K562 (cell line): ENCODE data around the gene TMEM61. TPM values are rescaled to one million over a fixed set of nuclear protein-coding genes. Genes with fewer than 3 reads are reported as not detected.

ENCODE experiments used
- ATAC-seq: fragments of 200-7000 bp; cut with Tn5 transposase; 3 replicates; pipeline ENCODE4 v1.9.1; 2020; ENCODE audit warnings: moderate library complexity
- BruUV-seq: library from RNA; stranded (reverse); fragments of 400-500 nt; replicated peaks from 2 replicates; lab custom pipeline; 2021; lab: Mats Ljungman, UMichigan
- CTCF ChIA-PET: fragments of 300-600 bp; formaldehyde crosslinking; extraction: SDS; loops from one replicate; lab custom pipeline; 2021; ENCODE audit warnings: low intra/inter-chr PET ratio; lab: Yijun Ruan, JAX
- POLR2A ChIA-PET: fragments of 300-600, 350-650 bp; sonication (Branson Sonifier 250); formaldehyde crosslinking; extraction: SDS; loops from one replicate; lab custom pipeline; 2021; ENCODE audit warnings: antibody characterized with exemption, inconsistent platforms; lab: Yijun Ruan, JAX
- DNase-seq, 4 experiments: peaks; one replicate each; pipeline versions ENCODE4 v3.0.0 to v3.0.0-alpha.2; 2011 to 2018; ENCODE audit warnings: low spot score in 3 of 4, mixed read lengths in 3 of 4; ENCODE audit errors: extremely low read depth in 1 of 4
- FAIRE-seq: peaks from 2 replicates; lab custom pipeline; 2011; peaks lifted over from hg19 to GRCh38; lab: Jason Lieb, UNC
- H2AFZ ChIP-seq: 2 replicates; pipeline ENCODE4 v1.6.0; 2011; ENCODE audit warnings: low read depth, low read length, control low read depth, inconsistent platforms
- H3K27ac ChIP-seq: fragments of 200-600 bp; 3 replicates; pipeline ENCODE4 v1.8.0; 2011; ENCODE audit warnings: low read depth, mild to moderate bottlenecking, control low read depth, inconsistent platforms, low read length, moderate library complexity, mixed read lengths; ENCODE audit errors: extremely low read depth
- H3K27me3 ChIP-seq, 2 experiments: fragments of 300-600 bp in 1 of 2; 2 replicates in 1 of 2; 3 replicates in 1 of 2; pipeline versions ENCODE4 v1.6.0 to v1.8.0; 2011; ENCODE audit warnings: inconsistent platforms in 2 of 2, low read length in 2 of 2, mild to moderate bottlenecking in 1 of 2, mixed read lengths in 1 of 2, moderate library complexity in 1 of 2; ENCODE audit not compliant: control insufficient read depth in 2 of 2, insufficient read depth in 2 of 2
- H3K36me3 ChIP-seq: fragments of 300-600 bp; 3 replicates; pipeline ENCODE4 v1.8.0; 2011; ENCODE audit warnings: mild to moderate bottlenecking, low read length, inconsistent platforms; ENCODE audit not compliant: control insufficient read depth, insufficient read depth
- H3K4me1 ChIP-seq, 2 experiments: fragments of 200-600 bp in 1 of 2; replicated peaks in 1 of 2; 2 replicates in 1 of 2; 3 replicates in 1 of 2; pipeline versions ENCODE4 v1.5.1 to v1.8.0; 2011; ENCODE audit warnings: inconsistent platforms in 2 of 2, low read length in 2 of 2, mild to moderate bottlenecking in 1 of 2, mixed read lengths in 1 of 2, moderate library complexity in 1 of 2; ENCODE audit not compliant: control insufficient read depth in 2 of 2, insufficient read depth in 2 of 2
- H3K4me2 ChIP-seq: 2 replicates; pipeline ENCODE4 v1.6.1; 2011; ENCODE audit warnings: low read length, control low read depth, inconsistent platforms, mixed read lengths; ENCODE audit not compliant: insufficient read depth
- H3K4me3 ChIP-seq: fragments of 200-600 bp; sonication (generic), shearing (Covaris generic); 2 replicates; pipeline ENCODE4 v1.5.1; 2016; ENCODE audit warnings: control low read depth, inconsistent platforms
- H3K79me2 ChIP-seq: fragments of 200-600 bp; 3 replicates; pipeline ENCODE4 v1.8.0; 2011; ENCODE audit warnings: low read length, inconsistent platforms; ENCODE audit not compliant: control insufficient read depth, insufficient read depth
- H3K9ac ChIP-seq, 2 experiments: 2 replicates each; pipeline versions ENCODE4 v1.6.0 to v1.6.1; 2011; ENCODE audit warnings: low read depth in 2 of 2, low read length in 2 of 2, control low read depth in 1 of 2, inconsistent platforms in 1 of 2, mild to moderate bottlenecking in 1 of 2, mixed read lengths in 1 of 2; ENCODE audit not compliant: insufficient read depth in 1 of 2
- H3K9me1 ChIP-seq: one replicate; pipeline ENCODE4 v1.6.0; 2011; ENCODE audit warnings: inconsistent platforms, mild to moderate bottlenecking, low read length, moderate library complexity; ENCODE audit not compliant: control insufficient read depth, insufficient read depth
- H3K9me3 ChIP-seq: replicated peaks from 2 replicates; pipeline ENCODE4 v1.5.1; 2011; ENCODE audit warnings: low read depth, low read length, inconsistent platforms; ENCODE audit not compliant: control insufficient read depth, insufficient read depth
- H4K20me1 ChIP-seq: replicated peaks from 2 replicates; pipeline ENCODE4 v1.6.1; 2011; ENCODE audit warnings: low read length, inconsistent platforms, mixed read lengths; ENCODE audit not compliant: control insufficient read depth, insufficient read depth
- GABPB1 ChIP-seq: sonication (generic); formaldehyde crosslinking; IDR thresholded peaks from 2 replicates; pipeline ENCODE4 v1.8.0; 2022; ENCODE audit warnings: mild to moderate bottlenecking, missing genetic modification reagents
- JUND ChIP-seq, 2 experiments: IDR thresholded peaks; 2 replicates in 1 of 2; 3 replicates in 1 of 2; pipeline ENCODE4 v1.6.1; 2011; ENCODE audit warnings: borderline replicate concordance in 2 of 2, low read depth in 2 of 2, low read length in 2 of 2, improper control_type of control experiment in 1 of 2, missing biosample characterization in 1 of 2, missing genetic modification characterization in 1 of 2, missing genetic modification reagents in 1 of 2
- NCOA2 ChIP-seq, 2 experiments: fragments of 450-650 bp; IDR thresholded peaks; 2 replicates each; pipeline ENCODE4 v1.6.1; 2018; ENCODE audit warnings: mild to moderate bottlenecking in 2 of 2, moderate library complexity in 1 of 2; ENCODE audit not compliant: partially characterized antibody in 2 of 2
- TCF7 ChIP-seq: sonication (generic); IDR thresholded peaks from 2 replicates; pipeline ENCODE4 v1.6.1; 2016; ENCODE audit warnings: antibody characterized with exemption, borderline replicate concordance
- TRIM24 ChIP-seq, 2 experiments: fragments of 450-650 bp; IDR thresholded peaks; 2 replicates each; pipeline ENCODE4 v1.6.1; 2016
- WGBS: fragments of 100-300 bp; shearing (Covaris generic); methylation state at CpG from one replicate; pipeline ENCODE4 v1.1.6; 2016; ENCODE audit warnings: low coverage, mixed read lengths; ENCODE audit not compliant: insufficient coverage; ENCODE audit errors: missing lambda C conversion rate; 5-methylcytosine and 5-hydroxymethylcytosine counted together
- in situ Hi-C: fragments of 300-500 bp; cut with MboI; formaldehyde crosslinking; loops from 4 replicates; pipeline ENCODE4 v1.15.0; 2018; ENCODE audit warnings: inconsistent platforms, mixed read lengths
- intact Hi-C: fragments of 100-400 bp; cut with micrococcal nuclease; formaldehyde crosslinking; loops from 2 replicates; pipeline ENCODE4 v1.14.2; 2022
- polyA plus RNA-seq, 8 experiments: library from polyadenylated mRNA; depleted of rRNA in 4 of 8; stranded (reverse) in 5 of 8; unstranded in 3 of 8; fragments of >200 nt; fragmentation: Nextera tagmentation in 2 of 8; fragmentation: Illumina TruSeq in 1 of 8; extraction: Ambion mirVana in 2 of 8; extraction: Trizol in 1 of 8; gene quantifications; 2 replicates each; pipeline versions ENCODE4 v1.2.1 to v1.2.3, GENCODE V29; 2011 to 2014; ENCODE audit warnings: inconsistent platforms in 1 of 8, missing spikeins in 1 of 8
- total RNA-seq, 7 experiments: library from RNA; depleted of rRNA in 6 of 7; stranded (reverse); fragments of >200 nt in 6 of 7; fragmentation: Illumina TruSeq in 2 of 7; extraction: Trizol in 2 of 7; gene quantifications; 2 replicates each; pipeline versions ENCODE4 v1.2.1 to v1.2.3, GENCODE V29; 2011 to 2021; ENCODE audit warnings: low replicate concordance in 1 of 7
- TF ChIP-seq, protein P1 (sequence below): fragments of 450-650 bp; formaldehyde crosslinking; IDR thresholded peaks from 2 replicates; pipeline ENCODE4 v1.4.0; 2020; ENCODE audit warnings: mild to moderate bottlenecking, moderate library complexity
- TF ChIP-seq, protein P2 (sequence below): sonication (generic); formaldehyde crosslinking; IDR thresholded peaks from 2 replicates; pipeline ENCODE4 v1.9.0; 2022; ENCODE audit warnings: mild to moderate bottlenecking, missing genetic modification reagents
- TF ChIP-seq, protein P3 (sequence below): fragments of 450-650 bp; formaldehyde crosslinking; IDR thresholded peaks from 2 replicates; pipeline ENCODE4 v1.4.0; 2020; ENCODE audit warnings: mild to moderate bottlenecking, moderate library complexity
- TF ChIP-seq, protein P4 (sequence below): fragments of 450-650 bp; IDR thresholded peaks from 2 replicates; pipeline ENCODE4 v1.7.0; 2016; ENCODE audit warnings: borderline replicate concordance
- TF ChIP-seq, protein P5 (sequence below), 2 experiments: IDR thresholded peaks in 1 of 2; conservative IDR thresholded peaks in 1 of 2; 2 replicates each; pipeline ENCODE4 v1.6.1; 2016; ENCODE audit warnings: low read depth in 2 of 2, mild to moderate bottlenecking in 1 of 2, missing compliant biosample characterization in 1 of 2, missing genetic modification characterization in 1 of 2, moderate library complexity in 1 of 2

TMEM61 gene
- total and polyA plus RNA-seq, 9 of the 15 experiments (the other 6 are each of a cell fraction or from before 2014, with no cell fraction given), result not detected

DNA sequence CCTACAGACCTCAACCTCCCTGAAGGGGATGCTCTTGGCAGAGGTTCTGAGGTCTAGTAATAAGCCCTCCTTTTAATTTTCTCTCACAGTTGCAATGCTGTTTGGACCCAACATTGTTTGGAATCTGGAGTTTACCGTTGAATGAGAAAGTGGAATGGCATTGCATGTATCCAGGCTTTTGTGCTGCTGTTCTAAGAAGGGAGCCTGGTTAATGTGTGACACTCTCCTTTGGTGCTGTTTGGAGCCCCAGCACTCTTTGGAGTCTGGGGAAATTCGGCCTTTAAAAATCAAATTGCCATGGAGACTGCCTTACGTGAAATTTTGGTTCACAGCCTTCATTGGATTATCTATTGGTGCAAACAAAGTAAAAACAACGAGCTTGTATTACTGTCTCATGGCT is 23.7 kb upstream of the TMEM61 start (continued):
- TF ChIP-seq JUND (IDR thresholded peaks at IDR 0.05; ENCODE audit: borderline replicate concordance, low read depth, low read length), result no peak
- TF ChIP-seq JUND (tag; IDR thresholded peaks at IDR 0.05; ENCODE audit: borderline replicate concordance, low read depth, low read length), result no peak
- TF ChIP-seq TCF7, result no peak
- no peak for TF ChIP-seq GABPB1 (CRISPR knock-in tag)
- TF ChIP-seq, protein P1, sequence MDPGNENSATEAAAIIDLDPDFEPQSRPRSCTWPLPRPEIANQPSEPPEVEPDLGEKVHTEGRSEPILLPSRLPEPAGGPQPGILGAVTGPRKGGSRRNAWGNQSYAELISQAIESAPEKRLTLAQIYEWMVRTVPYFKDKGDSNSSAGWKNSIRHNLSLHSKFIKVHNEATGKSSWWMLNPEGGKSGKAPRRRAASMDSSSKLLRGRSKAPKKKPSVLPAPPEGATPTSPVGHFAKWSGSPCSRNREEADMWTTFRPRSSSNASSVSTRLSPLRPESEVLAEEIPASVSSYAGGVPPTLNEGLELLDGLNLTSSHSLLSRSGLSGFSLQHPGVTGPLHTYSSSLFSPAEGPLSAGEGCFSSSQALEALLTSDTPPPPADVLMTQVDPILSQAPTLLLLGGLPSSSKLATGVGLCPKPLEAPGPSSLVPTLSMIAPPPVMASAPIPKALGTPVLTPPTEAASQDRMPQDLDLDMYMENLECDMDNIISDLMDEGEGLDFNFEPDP (CRISPR knock-in tag), result no peak
- TF ChIP-seq, all 486 proteins: peak for 0

DNA sequence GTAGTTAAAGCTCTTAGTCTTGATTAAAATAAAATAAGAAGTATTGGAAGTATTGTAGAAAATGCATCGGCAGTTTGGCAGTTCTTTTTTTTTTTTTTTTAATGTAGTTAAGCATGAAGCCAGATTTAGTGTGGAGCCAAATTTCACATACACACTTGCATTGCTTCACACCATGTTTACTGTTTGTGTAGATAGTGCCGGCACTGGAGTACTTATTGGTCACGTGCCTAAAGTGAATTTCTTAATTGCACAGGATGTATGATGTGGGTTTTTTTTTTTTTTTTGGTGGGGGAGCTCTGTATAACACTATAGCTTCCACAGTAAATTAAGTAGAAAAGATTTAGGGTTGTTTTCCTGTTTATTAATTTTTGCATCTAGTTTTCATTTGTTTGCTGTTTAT is 21.2 kb upstream of the TMEM61 start:
- Histone ChIP-seq H3K9ac (no peak overlapping the region), H3K9me1 (no peaks in the 10 kb centered on the region), H3K4me2 (no peak overlapping the region), H3K79me2 (no peaks in the 10 kb centered on the region), H3K27ac (no peak overlapping the region), H2AFZ (no peak overlapping the region), H3K27me3 (no peaks in the 10 kb centered on the region; a peak in 1 of 5 replicates), H3K4me1 (no peaks in the 10 kb centered on the region), H3K9me3 (no peaks in the 10 kb centered on the region), H4K20me1 (no peaks in the 10 kb centered on the region), H3K36me3 (no peaks in the 10 kb centered on the region), H3K4me3 (no peak overlapping the region)
- POLR2A ChIA-PET, result interaction anchor here (1.7 kb wide), 1 partner anchor 9 kb away, joined by 4 read pairs; no protein-coding TSS in a partner anchor
- ATAC-seq, result no peak
- in situ Hi-C loops (no loop called here), intact Hi-C loops (loop anchor here (10.0 kb wide), 1 partner anchor 376 kb away; no protein-coding TSS in a partner anchor)
- CTCF ChIA-PET, result no interaction called here
- BruUV-seq, result no TSS peak
- no peak for DNase-seq
- no peak for FAIRE-seq
- WGBS, result 10% methylated on average over 3 of the region's 3 CpGs
- TF ChIP-seq NCOA2 (IDR thresholded peaks at IDR 0.05; ENCODE audit: partially characterized antibody in 2 of 2) (no peak), TRIM24 (IDR thresholded peaks at IDR 0.05) (no peak)
- TF ChIP-seq, protein P2, sequence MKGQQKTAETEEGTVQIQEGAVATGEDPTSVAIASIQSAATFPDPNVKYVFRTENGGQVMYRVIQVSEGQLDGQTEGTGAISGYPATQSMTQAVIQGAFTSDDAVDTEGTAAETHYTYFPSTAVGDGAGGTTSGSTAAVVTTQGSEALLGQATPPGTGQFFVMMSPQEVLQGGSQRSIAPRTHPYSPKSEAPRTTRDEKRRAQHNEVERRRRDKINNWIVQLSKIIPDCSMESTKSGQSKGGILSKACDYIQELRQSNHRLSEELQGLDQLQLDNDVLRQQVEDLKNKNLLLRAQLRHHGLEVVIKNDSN (CRISPR knock-in tag), result no peak
- TF ChIP-seq, protein P3, sequence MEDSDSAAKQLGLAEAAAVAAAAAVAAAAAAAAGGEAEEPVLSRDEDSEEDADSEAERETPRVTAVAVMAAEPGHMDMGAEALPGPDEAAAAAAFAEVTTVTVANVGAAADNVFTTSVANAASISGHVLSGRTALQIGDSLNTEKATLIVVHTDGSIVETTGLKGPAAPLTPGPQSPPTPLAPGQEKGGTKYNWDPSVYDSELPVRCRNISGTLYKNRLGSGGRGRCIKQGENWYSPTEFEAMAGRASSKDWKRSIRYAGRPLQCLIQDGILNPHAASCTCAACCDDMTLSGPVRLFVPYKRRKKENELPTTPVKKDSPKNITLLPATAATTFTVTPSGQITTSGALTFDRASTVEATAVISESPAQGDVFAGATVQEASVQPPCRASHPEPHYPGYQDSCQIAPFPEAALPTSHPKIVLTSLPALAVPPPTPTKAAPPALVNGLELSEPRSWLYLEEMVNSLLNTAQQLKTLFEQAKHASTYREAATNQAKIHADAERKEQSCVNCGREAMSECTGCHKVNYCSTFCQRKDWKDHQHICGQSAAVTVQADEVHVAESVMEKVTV (CRISPR knock-in tag), result no peak
- TF ChIP-seq, protein P4, sequence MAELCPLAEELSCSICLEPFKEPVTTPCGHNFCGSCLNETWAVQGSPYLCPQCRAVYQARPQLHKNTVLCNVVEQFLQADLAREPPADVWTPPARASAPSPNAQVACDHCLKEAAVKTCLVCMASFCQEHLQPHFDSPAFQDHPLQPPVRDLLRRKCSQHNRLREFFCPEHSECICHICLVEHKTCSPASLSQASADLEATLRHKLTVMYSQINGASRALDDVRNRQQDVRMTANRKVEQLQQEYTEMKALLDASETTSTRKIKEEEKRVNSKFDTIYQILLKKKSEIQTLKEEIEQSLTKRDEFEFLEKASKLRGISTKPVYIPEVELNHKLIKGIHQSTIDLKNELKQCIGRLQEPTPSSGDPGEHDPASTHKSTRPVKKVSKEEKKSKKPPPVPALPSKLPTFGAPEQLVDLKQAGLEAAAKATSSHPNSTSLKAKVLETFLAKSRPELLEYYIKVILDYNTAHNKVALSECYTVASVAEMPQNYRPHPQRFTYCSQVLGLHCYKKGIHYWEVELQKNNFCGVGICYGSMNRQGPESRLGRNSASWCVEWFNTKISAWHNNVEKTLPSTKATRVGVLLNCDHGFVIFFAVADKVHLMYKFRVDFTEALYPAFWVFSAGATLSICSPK, result no peak
- TF ChIP-seq, protein P5, sequence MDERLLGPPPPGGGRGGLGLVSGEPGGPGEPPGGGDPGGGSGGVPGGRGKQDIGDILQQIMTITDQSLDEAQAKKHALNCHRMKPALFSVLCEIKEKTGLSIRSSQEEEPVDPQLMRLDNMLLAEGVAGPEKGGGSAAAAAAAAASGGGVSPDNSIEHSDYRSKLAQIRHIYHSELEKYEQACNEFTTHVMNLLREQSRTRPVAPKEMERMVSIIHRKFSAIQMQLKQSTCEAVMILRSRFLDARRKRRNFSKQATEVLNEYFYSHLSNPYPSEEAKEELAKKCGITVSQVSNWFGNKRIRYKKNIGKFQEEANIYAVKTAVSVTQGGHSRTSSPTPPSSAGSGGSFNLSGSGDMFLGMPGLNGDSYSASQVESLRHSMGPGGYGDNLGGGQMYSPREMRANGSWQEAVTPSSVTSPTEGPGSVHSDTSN (CRISPR knock-in tag; IDR thresholded peaks at IDR 0.05; ENCODE audit: low read depth), result no peak
- TF ChIP-seq, protein P5 (tag; conservative IDR thresholded peaks at IDR 0.05; ENCODE audit: low read depth), result no peak
